Measurements from ENCODE around the gene BTBD6.

GRCh38 chr14:105285174-105285573, 36.8 kb downstream of the BTBD6 start:
- no peak for TF ChIP-seq PATZ1 (CRISPR knock-in tag; IDR thresholded peaks at IDR 0.05; ENCODE audit: borderline replicate concordance)
- no peak for TF ChIP-seq ZNF70 (CRISPR knock-in tag; IDR thresholded peaks at IDR 0.05)
- no peak for TF ChIP-seq ESRRG (CRISPR knock-in tag; IDR thresholded peaks at IDR 0.05)
- no peak for TF ChIP-seq BACH2 (CRISPR knock-in tag; IDR thresholded peaks at IDR 0.05; ENCODE audit: borderline replicate concordance)
- no peak for TF ChIP-seq ZFP3 (CRISPR knock-in tag; IDR thresholded peaks at IDR 0.05)
- TF ChIP-seq ARNTL (CRISPR knock-in tag; IDR thresholded peaks at IDR 0.05; ENCODE audit: borderline replicate concordance, low read depth), result no peak
